GM21515 (cell line): ENCODE results near the gene DLD.

Experiments used
- ATAC-seq: cut with Tn5 transposase; IDR thresholded peaks from one replicate; pipeline ENCODE4 v1.9.1; 2021; ENCODE audit not compliant: unreplicated experiment

The DLD gene

GRCh38 chr7:107967420-107967819, 76.4 kb downstream of the DLD start:
- ATAC-seq = no peak

GRCh38 chr7:107968449-107968848, 77.5 kb downstream of the DLD start:
- no peak for ATAC-seq

GRCh38 chr7:107969856-107970255, 78.9 kb downstream of the DLD start:
- ATAC-seq = no peak
